Neuronal stem cell (in vitro differentiated cells): Measurements from ENCODE around the gene OR4F15. TPM values are rescaled to one million over a fixed set of nuclear protein-coding genes. Genes with fewer than 3 reads are reported as not detected.
"Not testable (repeated sequence)": the region's sequence is repeated elsewhere in the genome, so short reads cannot be mapped to it uniquely, and the experiment has no call there.

Source experiments
- DNase-seq: peaks from one replicate; pipeline ENCODE4 v3.0.0-alpha.2; 2013; ENCODE audit warnings: low spot score
- H2AFZ ChIP-seq: one replicate; pipeline ENCODE4 v1.6.1; 2013; ENCODE audit warnings: mild to moderate bottlenecking, low read length, inconsistent platforms
- H2AK5ac ChIP-seq: 2 replicates; pipeline ENCODE4 v1.6.1; 2013; ENCODE audit warnings: low read depth, mild to moderate bottlenecking, inconsistent platforms, low read length, moderate library complexity, mixed read lengths
- H2BK120ac ChIP-seq: 2 replicates; pipeline ENCODE4 v1.6.1; 2013; ENCODE audit warnings: low read depth, mild to moderate bottlenecking, inconsistent platforms, low read length, moderate library complexity, mixed read lengths
- H2BK12ac ChIP-seq: one replicate; pipeline ENCODE4 v1.6.1; 2013; ENCODE audit warnings: low read length, inconsistent platforms
- H2BK15ac ChIP-seq: 2 replicates; pipeline ENCODE4 v1.6.1; 2013; ENCODE audit warnings: mild to moderate bottlenecking, low read length, inconsistent platforms, mixed read lengths
- H2BK5ac ChIP-seq: one replicate; pipeline ENCODE4 v1.6.1; 2013; ENCODE audit warnings: inconsistent platforms, mild to moderate bottlenecking, low read length, moderate library complexity
- H3K14ac ChIP-seq: one replicate; pipeline ENCODE4 v1.6.1; 2013; ENCODE audit warnings: low read length, inconsistent platforms
- H3K18ac ChIP-seq: 2 replicates; pipeline ENCODE4 v1.6.1; 2013; ENCODE audit warnings: low read length, inconsistent platforms
- H3K23ac ChIP-seq: 2 replicates; pipeline ENCODE4 v1.6.1; 2013; ENCODE audit warnings: low read depth, mild to moderate bottlenecking, mixed read lengths, low read length, inconsistent platforms; ENCODE audit not compliant: poor library complexity
- H3K27ac ChIP-seq: replicated peaks from 3 replicates; pipeline ENCODE4 v1.5.1; 2013; ENCODE audit warnings: low read length, inconsistent platforms
- H3K27me3 ChIP-seq, 3 experiments: 2 replicates each; pipeline ENCODE4 v1.6.1; 2013; ENCODE audit warnings: low read length in 3 of 3, mild to moderate bottlenecking in 2 of 3, inconsistent platforms in 1 of 3, low read depth in 1 of 3, mixed read lengths in 1 of 3, moderate library complexity in 1 of 3; ENCODE audit not compliant: control insufficient read depth in 3 of 3, insufficient read depth in 3 of 3
- H3K36me3 ChIP-seq, 2 donors: replicated peaks in 1 of 2; 2 replicates each; pipeline ENCODE4 v1.6.1; 2013; ENCODE audit warnings: low read length in 2 of 2; ENCODE audit not compliant: control insufficient read depth in 2 of 2, insufficient read depth in 2 of 2
- H3K4ac ChIP-seq: 2 replicates; pipeline ENCODE4 v1.6.1; 2013; ENCODE audit warnings: inconsistent platforms, mild to moderate bottlenecking, low read length, moderate library complexity
- H3K4me1 ChIP-seq, 2 donors: 1 replicate in 1 of 2; 2 replicates in 1 of 2; pipeline ENCODE4 v1.6.1; 2013; ENCODE audit warnings: low read length in 2 of 2, low read depth in 1 of 2; ENCODE audit not compliant: control insufficient read depth in 2 of 2, insufficient read depth in 1 of 2
- H3K4me2 ChIP-seq: one replicate; pipeline ENCODE4 v1.6.1; 2013; ENCODE audit warnings: mild to moderate bottlenecking, low read length, inconsistent platforms; ENCODE audit not compliant: insufficient read depth, poor library complexity, severe bottlenecking
- H3K4me3 ChIP-seq, 2 donors: 2 replicates each; pipeline ENCODE4 v1.5.1; 2013; ENCODE audit warnings: low read length in 2 of 2, mild to moderate bottlenecking in 2 of 2, inconsistent platforms in 1 of 2, moderate library complexity in 1 of 2
- H3K79me1 ChIP-seq: one replicate; pipeline ENCODE4 v1.6.1; 2013; ENCODE audit warnings: low read depth, mild to moderate bottlenecking, inconsistent platforms, low read length, moderate library complexity
- H3K9ac ChIP-seq: one replicate; pipeline ENCODE4 v1.6.1; 2013; ENCODE audit warnings: mild to moderate bottlenecking, low read depth, low read length, inconsistent platforms; ENCODE audit not compliant: poor library complexity
- H3K9me3 ChIP-seq, 2 donors: replicated peaks in 1 of 2; 2 replicates each; pipeline versions ENCODE3 to v1.6.1; 2013; ENCODE audit warnings: low read length in 2 of 2, mild to moderate bottlenecking in 2 of 2, inconsistent platforms in 1 of 2, low read depth in 1 of 2, mixed read lengths in 1 of 2, moderate library complexity in 1 of 2; ENCODE audit not compliant: control insufficient read depth in 2 of 2, insufficient read depth in 1 of 2
- H4K8ac ChIP-seq: one replicate; pipeline ENCODE4 v1.6.1; 2013; ENCODE audit warnings: low read depth, mild to moderate bottlenecking, inconsistent platforms, low read length, moderate library complexity
- H4K91ac ChIP-seq: one replicate; pipeline ENCODE4 v1.6.1; 2013; ENCODE audit warnings: low read length, low read depth, mild to moderate bottlenecking, inconsistent platforms; ENCODE audit not compliant: poor library complexity
- WGBS, 2 donors: extraction: QIAGEN DNeasy Blood & Tissue Kit; methylation state at CpG; one replicate each; pipeline ENCODE4 v1.1.7; 2013; ENCODE audit warnings: missing lambda C conversion rate in 2 of 2, mixed read lengths in 1 of 2; ENCODE audit not compliant: insufficient read length in 2 of 2, insufficient replicate concordance in 1 of 2; ENCODE audit errors: extremely low coverage in 2 of 2; 5-methylcytosine and 5-hydroxymethylcytosine counted together
- polyA plus RNA-seq, 2 experiments: library from polyadenylated mRNA; stranded (reverse); fragments of 200-250 nt; gene quantifications; one replicate each; pipeline ENCODE4 v1.2.3, GENCODE V29; 2013

OR4F15 gene, protein sequence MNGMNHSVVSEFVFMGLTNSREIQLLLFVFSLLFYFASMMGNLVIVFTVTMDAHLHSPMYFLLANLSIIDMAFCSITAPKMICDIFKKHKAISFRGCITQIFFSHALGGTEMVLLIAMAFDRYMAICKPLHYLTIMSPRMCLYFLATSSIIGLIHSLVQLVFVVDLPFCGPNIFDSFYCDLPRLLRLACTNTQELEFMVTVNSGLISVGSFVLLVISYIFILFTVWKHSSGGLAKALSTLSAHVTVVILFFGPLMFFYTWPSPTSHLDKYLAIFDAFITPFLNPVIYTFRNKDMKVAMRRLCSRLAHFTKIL
- not detected for polyA plus RNA-seq (2013, experiment 1 of 2)
- not detected for polyA plus RNA-seq (2013, experiment 2 of 2)

DNA sequence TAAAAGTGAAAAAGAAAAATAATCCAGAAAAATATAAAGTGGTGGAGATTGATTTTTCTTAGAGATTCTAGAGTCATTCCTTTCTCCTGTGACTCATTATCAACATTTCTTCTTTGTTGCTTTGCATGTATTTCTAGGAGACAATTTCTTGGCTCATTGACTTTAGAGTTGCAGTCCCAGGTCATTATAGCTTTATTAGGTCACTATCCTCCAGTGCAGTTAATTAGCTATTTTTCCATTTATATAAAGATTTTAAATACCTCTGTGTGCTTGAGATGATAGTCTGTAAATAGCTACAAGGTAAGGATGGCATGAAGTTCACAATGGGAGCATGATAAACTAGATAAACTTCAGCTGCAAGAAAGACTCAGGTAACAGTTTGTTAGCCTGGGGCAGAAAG is at the start of gene OR4F15:
Gene OR4F15 (plus strand): TSS at position 301 of the 400 bp plus-strand sequence. CDS start 5,985 bp downstream, outside the sequence.
- Histone ChIP-seq H3K23ac (no peak within 1 kb of the TSS), H2AFZ (no peak within 1 kb of the TSS), H3K79me1 (no peaks in the 10 kb centered on the region), H2BK5ac (no peak within 1 kb of the TSS), H4K8ac (no peak within 1 kb of the TSS), H3K9ac (no peak within 1 kb of the TSS), H3K9me3 (no peaks in the 10 kb centered on the region), H3K27ac (no peak within 1 kb of the TSS), H3K27me3 (no peaks in the 10 kb centered on the region), H2BK12ac (no peak within 1 kb of the TSS), H4K91ac (no peak within 1 kb of the TSS), H3K36me3 (no peaks in the 10 kb centered on the region), H3K4me1 (no peaks in the 10 kb centered on the region), H2BK120ac (no peak within 1 kb of the TSS), H3K18ac (no peak within 1 kb of the TSS), H3K4me3 (no peak within 1 kb of the TSS), H3K4ac (no peak within 1 kb of the TSS), H3K4me2 (no peak within 1 kb of the TSS), H2AK5ac (no peak within 1 kb of the TSS), H3K14ac (no peak within 1 kb of the TSS), H2BK15ac (no peak within 1 kb of the TSS)
- no peak for DNase-seq

DNA sequence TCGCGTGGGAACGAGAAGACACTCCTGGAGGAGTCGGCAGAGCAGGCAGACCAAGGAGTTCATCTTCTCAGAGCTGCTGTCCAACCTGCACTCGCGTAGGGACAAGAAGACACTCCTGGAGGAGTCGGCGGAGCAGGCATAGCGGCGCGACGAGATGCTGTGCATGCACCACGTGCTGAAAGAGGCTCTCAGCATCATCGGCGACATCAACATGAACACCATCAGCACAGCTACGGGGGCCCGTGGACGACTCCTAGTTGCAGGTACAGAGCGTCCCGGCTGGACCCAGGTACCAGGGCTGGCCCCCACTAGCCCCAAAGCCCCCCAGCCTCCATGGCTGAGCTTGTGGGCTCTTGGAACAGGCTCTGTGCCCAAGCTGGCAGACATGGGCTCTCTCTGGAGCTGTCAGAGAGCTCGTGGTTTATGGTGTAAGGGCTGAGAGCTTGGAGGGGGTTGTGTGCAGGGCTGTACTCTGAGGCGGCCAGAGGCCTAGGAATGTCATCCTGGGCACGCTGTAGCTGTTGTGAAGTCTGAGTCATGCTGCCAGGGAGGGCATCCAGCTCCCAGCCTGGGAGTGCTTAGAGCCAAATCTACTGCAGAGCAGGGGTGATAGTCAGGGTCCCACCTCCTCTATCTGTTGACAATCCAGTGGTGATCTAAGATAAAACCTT is 47.2 kb upstream of the OR4F15 start:
- not testable (repeated sequence) for H2BK15ac ChIP-seq, DNase-seq
- WGBS, 2 donors: no CpG with 5 or more reads among the region's 23 CpGs

DNA sequence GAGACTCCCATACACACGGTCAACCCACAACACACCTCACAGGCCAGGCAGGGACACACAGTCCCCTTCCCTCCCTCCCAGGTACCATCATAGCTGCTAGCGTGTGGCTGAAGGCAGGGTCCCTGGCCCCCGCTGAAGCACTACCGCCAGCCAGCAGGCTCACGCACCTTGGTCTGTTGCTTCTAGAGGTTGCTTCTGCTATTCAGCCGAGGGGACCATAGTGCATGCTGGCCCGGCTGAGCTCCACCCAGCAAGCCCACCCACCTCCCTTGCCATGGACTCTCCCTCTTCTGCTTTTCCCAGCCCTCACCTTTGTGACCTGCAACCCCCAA is 46.7 kb upstream of the OR4F15 start:
- not testable (repeated sequence) for H3K4ac ChIP-seq, H4K8ac ChIP-seq, H3K4me2 ChIP-seq, H3K4me1 ChIP-seq, H3K27me3 ChIP-seq, H3K9me3 ChIP-seq, DNase-seq, H3K27ac ChIP-seq, H3K4me3 ChIP-seq, H2AK5ac ChIP-seq, H2BK120ac ChIP-seq, H3K9ac ChIP-seq, H3K14ac ChIP-seq, H3K79me1 ChIP-seq, H4K91ac ChIP-seq, H3K36me3 ChIP-seq, H3K23ac ChIP-seq, H2AFZ ChIP-seq, H3K18ac ChIP-seq, H2BK12ac ChIP-seq, H2BK5ac ChIP-seq, H2BK15ac ChIP-seq
- WGBS, 2 donors: no CpG with 5 or more reads among the region's 7 CpGs

More for the DNA sequence above, 47.2 kb upstream of the OR4F15 start:
- not testable (repeated sequence) for H3K27me3 ChIP-seq, H3K4me1 ChIP-seq, H2AFZ ChIP-seq, H4K91ac ChIP-seq, H2BK5ac ChIP-seq, H3K4me3 ChIP-seq, H2BK12ac ChIP-seq, H2AK5ac ChIP-seq, H3K4ac ChIP-seq, H3K79me1 ChIP-seq, H3K9me3 ChIP-seq, H3K27ac ChIP-seq, H4K8ac ChIP-seq, H3K9ac ChIP-seq, H3K14ac ChIP-seq, H2BK120ac ChIP-seq, H3K36me3 ChIP-seq, H3K4me2 ChIP-seq, H3K18ac ChIP-seq
- peak overlapping the region; percentile 89 for H3K23ac ChIP-seq

DNA sequence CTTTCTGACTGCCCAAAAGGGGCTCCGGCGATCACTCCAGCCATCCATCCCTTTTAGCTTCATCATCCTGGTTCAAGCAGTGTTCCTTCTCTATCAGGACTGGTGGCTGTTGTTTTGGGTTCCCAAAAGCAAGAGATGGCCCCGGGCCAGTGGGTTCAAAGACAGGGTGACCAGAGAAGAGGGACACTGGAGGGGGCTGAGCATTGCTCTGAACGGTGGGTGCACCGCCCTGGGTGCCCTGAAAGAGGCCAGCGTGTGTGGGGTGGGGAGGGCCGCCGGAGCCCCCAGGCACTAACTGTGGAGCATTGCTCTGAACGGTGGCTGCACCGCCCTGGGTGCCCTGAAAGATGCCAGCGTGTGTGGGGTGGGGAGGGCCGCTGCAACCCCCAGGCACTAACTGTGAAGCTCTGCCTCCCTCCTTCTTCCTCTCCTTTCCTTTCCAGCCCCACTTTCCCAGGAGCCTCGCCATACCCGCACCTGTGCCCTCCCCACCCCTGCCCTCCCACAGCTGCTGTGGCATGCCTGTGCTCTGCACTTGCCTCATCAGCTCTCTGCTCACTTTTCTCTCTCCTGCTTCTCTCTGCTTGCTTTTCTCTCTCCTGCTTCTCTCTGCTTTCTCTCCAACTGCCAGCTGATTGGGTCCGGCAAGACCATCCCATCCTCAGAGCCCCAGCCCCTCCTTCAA is 46.1 kb upstream of the OR4F15 start:
- Histone ChIP-seq H3K9ac (no peak overlapping the region), H2AFZ (no peak overlapping the region), H2BK5ac (no peak overlapping the region), H3K79me1 (no peaks in the 10 kb centered on the region), H2BK120ac (no peak overlapping the region), H3K4me3 (no peak overlapping the region), H2BK12ac (no peak overlapping the region), H3K23ac (no peak overlapping the region), H4K91ac (no peak overlapping the region), H2AK5ac (no peak overlapping the region), H3K27ac (no peak overlapping the region), H4K8ac (peak overlapping the region; percentile 17), H3K27me3 (no peaks in the 10 kb centered on the region), H3K4ac (no peak overlapping the region), H3K9me3 (no peaks in the 10 kb centered on the region), H2BK15ac (no peak overlapping the region), H3K4me2 (no peak overlapping the region), H3K36me3 (no peaks in the 10 kb centered on the region), H3K4me1 (no peaks in the 10 kb centered on the region), H3K14ac (no peak overlapping the region), H3K18ac (no peak overlapping the region)
- no peak for DNase-seq
- WGBS, 2 donors: no CpG with 5 or more reads among the region's 15 CpGs
